HepG2 (cell line): ENCODE results near the gene MPST. TPM values are rescaled to one million over a fixed set of nuclear protein-coding genes. Genes with fewer than 3 reads are reported as not detected.
A peak's percentile ranks its signal among the peaks of the same experiment; 100 is the strongest.

ENCODE experiments used
- ARHGAP35 ChIP-seq: sonication (generic); formaldehyde crosslinking; IDR thresholded peaks from 2 replicates; pipeline ENCODE4 v1.9.0; 2022; ENCODE audit warnings: mild to moderate bottlenecking, inconsistent platforms, moderate library complexity, missing genetic modification reagents, borderline replicate concordance
- KLF13 ChIP-seq: sonication (generic); formaldehyde crosslinking; IDR thresholded peaks from 2 replicates; pipeline ENCODE4 v1.4.0; 2020; ENCODE audit warnings: mild to moderate bottlenecking, missing genetic modification reagents
- KLF16 ChIP-seq, 2 experiments: sonication (generic) in 1 of 2; formaldehyde crosslinking in 1 of 2; IDR thresholded peaks; 2 replicates each; pipeline versions ENCODE4 v1.6.1 to v1.8.0; 2016 to 2023; ENCODE audit warnings: missing genetic modification reagents in 2 of 2, missing compliant biosample characterization in 1 of 2
- PCBP1 ChIP-seq: fragments of 200-400 bp; formaldehyde crosslinking; IDR thresholded peaks from 2 replicates; pipeline ENCODE4 v1.6.1; 2017; ENCODE audit warnings: mild to moderate bottlenecking, low read depth, low read length, borderline replicate concordance
- ZNF292 ChIP-seq: sonication (generic); formaldehyde crosslinking; IDR thresholded peaks from 2 replicates; pipeline ENCODE4 v1.8.1; 2022; ENCODE audit warnings: mild to moderate bottlenecking, low read depth, missing genetic modification reagents, borderline replicate concordance
- ZNF484 ChIP-seq: sonication (generic); formaldehyde crosslinking; IDR thresholded peaks from 2 replicates; pipeline ENCODE4 v1.5.1; 2020; ENCODE audit warnings: mild to moderate bottlenecking, low read depth, missing genetic modification reagents, borderline replicate concordance
- ZNF547 ChIP-seq: sonication (generic); formaldehyde crosslinking; IDR thresholded peaks from 2 replicates; pipeline ENCODE4 v1.5.1; 2020; ENCODE audit warnings: mild to moderate bottlenecking, missing genetic modification reagents
- ZNF607 ChIP-seq: sonication (generic); formaldehyde crosslinking; IDR thresholded peaks from 2 replicates; pipeline ENCODE4 v1.5.1; 2020; ENCODE audit warnings: missing genetic modification reagents, mild to moderate bottlenecking, borderline replicate concordance
- ZNF670 ChIP-seq: sonication (generic); formaldehyde crosslinking; IDR thresholded peaks from 2 replicates; pipeline ENCODE4 v1.8.0; 2022; ENCODE audit warnings: mild to moderate bottlenecking, missing genetic modification reagents, borderline replicate concordance
- ZNF761 ChIP-seq: sonication (generic); formaldehyde crosslinking; conservative IDR thresholded peaks from 2 replicates; pipeline ENCODE4 v1.4.0; 2020; ENCODE audit warnings: mild to moderate bottlenecking, missing genetic modification reagents
- polyA plus RNA-seq, 8 experiments: library from polyadenylated mRNA; depleted of rRNA in 3 of 8; stranded (reverse) in 7 of 8; unstranded in 1 of 8; fragments of >200 nt; fragmentation: Illumina TruSeq in 4 of 8; extraction: Trizol in 4 of 8; gene quantifications; 2 replicates each; pipeline versions ENCODE4 v1.2.1 to v1.2.3, GENCODE V29; 2011 to 2016; ENCODE audit warnings: low read depth in 4 of 8, missing spikeins in 1 of 8, mixed read lengths in 1 of 8; ENCODE audit not compliant: insufficient read depth in 1 of 8
- total RNA-seq, 5 experiments: library from RNA; depleted of rRNA; stranded (reverse); fragments of >200 nt; fragmentation: Illumina TruSeq; extraction: Trizol; gene quantifications; 2 replicates each; pipeline ENCODE4 v1.2.3, GENCODE V29; 2016; ENCODE audit warnings: low read depth in 1 of 5
- TF ChIP-seq, protein P1 (sequence below): sonication (generic); formaldehyde crosslinking; IDR thresholded peaks from one replicate; pipeline ENCODE4 v1.5.1; 2020; ENCODE audit warnings: mild to moderate bottlenecking, missing genetic modification reagents; ENCODE audit errors: not compliant biosample characterization
- TF ChIP-seq, protein P2 (sequence below): sonication (generic); formaldehyde crosslinking; IDR thresholded peaks from 2 replicates; pipeline ENCODE4; 2020; ENCODE audit warnings: missing genetic modification reagents, mild to moderate bottlenecking, borderline replicate concordance
- TF ChIP-seq, protein P3 (sequence below): sonication (generic); formaldehyde crosslinking; IDR thresholded peaks from 2 replicates; pipeline ENCODE4 v1.8.0; 2022; ENCODE audit warnings: missing genetic modification reagents, mild to moderate bottlenecking, inconsistent platforms, borderline replicate concordance
- TF ChIP-seq, protein P4 (sequence below): sonication (generic); formaldehyde crosslinking; IDR thresholded peaks from 2 replicates; pipeline ENCODE4 v1.4.0; 2020; ENCODE audit warnings: mild to moderate bottlenecking, missing genetic modification reagents

MPST gene
- total and polyA plus RNA-seq, 2 of the 13 experiments (the other 11 are each of a cell fraction or from before 2014, with no cell fraction given): 133 to 141 TPM

DNA sequence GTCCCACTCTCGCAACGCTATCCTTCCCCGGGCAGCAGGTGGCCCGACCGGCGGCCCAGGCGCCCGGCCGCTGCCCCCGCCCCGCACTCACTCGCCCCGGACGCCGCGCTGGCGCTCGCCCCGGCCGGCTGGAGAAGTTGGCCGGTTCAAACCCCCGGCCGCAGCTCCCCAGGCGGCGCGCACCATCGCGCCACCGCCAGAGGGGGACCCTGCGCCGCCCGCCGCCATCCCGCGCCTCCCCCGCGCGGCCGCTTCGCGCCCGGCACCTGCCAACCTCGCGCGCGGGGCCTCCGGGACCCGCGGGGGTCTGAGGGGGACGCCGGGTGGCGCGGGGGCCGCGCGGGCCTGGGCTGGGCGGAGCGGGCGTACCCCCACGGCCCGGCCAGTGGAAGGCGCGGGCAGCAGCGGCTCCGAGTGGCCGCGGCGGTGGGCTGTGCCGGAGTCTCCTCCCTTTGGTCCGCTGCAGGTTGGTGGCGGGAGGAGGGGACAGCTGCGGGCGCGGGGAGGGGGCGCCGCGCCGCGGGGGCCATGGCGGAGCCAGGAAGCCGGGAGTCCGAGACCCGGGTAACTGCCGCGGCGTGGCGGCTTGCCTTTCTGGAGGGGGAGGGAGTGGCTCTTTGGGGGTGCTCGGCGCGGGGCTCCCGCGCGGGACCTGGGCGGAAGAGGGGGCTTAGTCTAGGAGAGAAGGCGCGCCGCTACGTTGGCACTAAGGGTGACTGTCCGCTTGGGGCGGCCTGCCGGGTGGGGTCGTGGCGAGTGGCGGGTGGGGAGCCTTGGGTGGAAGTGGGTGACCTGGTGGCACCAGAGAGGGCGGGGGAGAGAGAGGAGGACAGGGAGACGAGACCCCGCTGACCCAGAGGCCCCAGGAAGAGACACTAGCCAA is at the start of gene MPST, which contains the start of gene TST (continued):
- TF ChIP-seq, protein P1, sequence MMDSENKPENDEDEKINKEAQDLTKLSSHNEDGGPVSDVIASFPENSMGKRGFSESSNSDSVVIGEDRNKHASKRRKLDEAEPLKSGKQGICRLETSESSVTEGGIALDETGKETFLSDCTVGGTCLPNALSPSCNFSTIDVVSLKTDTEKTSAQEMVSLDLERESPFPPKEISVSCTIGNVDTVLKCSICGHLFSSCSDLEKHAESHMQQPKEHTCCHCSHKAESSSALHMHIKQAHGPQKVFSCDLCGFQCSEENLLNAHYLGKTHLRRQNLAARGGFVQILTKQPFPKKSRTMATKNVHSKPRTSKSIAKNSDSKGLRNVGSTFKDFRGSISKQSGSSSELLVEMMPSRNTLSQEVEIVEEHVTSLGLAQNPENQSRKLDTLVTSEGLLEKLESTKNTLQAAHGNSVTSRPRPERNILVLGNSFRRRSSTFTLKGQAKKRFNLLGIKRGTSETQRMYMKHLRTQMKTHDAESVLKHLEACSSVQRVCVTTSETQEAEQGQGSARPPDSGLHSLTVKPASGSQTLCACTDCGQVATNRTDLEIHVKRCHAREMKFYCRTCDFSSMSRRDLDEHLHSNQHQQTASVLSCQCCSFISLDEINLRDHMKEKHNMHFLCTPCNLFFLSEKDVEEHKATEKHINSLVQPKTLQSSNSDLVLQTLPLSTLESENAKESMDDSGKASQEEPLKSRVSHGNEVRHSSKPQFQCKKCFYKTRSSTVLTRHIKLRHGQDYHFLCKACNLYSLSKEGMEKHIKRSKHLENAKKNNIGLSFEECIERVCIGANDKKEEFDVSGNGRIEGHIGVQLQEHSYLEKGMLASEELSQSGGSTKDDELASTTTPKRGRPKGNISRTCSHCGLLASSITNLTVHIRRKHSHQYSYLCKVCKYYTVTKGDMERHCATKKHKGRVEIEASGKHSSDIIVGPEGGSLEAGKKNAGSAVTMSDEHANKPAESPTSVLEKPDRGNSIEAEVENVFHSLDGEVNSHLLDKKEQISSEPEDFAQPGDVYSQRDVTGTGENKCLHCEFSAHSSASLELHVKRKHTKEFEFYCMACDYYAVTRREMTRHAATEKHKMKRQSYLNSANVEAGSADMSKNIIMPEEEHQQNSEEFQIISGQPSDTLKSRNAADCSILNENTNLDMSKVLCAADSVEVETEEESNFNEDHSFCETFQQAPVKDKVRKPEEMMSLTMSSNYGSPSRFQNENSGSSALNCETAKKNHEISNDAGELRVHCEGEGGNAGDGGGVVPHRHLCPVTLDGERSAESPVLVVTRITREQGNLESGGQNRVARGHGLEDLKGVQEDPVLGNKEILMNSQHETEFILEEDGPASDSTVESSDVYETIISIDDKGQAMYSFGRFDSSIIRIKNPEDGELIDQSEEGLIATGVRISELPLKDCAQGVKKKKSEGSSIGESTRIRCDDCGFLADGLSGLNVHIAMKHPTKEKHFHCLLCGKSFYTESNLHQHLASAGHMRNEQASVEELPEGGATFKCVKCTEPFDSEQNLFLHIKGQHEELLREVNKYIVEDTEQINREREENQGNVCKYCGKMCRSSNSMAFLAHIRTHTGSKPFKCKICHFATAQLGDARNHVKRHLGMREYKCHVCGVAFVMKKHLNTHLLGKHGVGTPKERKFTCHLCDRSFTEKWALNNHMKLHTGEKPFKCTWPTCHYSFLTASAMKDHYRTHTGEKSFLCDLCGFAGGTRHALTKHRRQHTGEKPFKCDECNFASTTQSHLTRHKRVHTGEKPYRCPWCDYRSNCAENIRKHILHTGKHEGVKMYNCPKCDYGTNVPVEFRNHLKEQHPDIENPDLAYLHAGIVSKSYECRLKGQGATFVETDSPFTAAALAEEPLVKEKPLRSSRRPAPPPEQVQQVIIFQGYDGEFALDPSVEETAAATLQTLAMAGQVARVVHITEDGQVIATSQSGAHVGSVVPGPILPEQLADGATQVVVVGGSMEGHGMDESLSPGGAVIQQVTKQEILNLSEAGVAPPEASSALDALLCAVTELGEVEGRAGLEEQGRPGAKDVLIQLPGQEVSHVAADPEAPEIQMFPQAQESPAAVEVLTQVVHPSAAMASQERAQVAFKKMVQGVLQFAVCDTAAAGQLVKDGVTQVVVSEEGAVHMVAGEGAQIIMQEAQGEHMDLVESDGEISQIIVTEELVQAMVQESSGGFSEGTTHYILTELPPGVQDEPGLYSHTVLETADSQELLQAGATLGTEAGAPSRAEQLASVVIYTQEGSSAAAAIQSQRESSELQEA (CRISPR knock-in tag): no peak
- TF ChIP-seq ZNF761 (CRISPR knock-in tag): no peak; the same call in 1 of the 2 replicates
- TF ChIP-seq, protein P2, sequence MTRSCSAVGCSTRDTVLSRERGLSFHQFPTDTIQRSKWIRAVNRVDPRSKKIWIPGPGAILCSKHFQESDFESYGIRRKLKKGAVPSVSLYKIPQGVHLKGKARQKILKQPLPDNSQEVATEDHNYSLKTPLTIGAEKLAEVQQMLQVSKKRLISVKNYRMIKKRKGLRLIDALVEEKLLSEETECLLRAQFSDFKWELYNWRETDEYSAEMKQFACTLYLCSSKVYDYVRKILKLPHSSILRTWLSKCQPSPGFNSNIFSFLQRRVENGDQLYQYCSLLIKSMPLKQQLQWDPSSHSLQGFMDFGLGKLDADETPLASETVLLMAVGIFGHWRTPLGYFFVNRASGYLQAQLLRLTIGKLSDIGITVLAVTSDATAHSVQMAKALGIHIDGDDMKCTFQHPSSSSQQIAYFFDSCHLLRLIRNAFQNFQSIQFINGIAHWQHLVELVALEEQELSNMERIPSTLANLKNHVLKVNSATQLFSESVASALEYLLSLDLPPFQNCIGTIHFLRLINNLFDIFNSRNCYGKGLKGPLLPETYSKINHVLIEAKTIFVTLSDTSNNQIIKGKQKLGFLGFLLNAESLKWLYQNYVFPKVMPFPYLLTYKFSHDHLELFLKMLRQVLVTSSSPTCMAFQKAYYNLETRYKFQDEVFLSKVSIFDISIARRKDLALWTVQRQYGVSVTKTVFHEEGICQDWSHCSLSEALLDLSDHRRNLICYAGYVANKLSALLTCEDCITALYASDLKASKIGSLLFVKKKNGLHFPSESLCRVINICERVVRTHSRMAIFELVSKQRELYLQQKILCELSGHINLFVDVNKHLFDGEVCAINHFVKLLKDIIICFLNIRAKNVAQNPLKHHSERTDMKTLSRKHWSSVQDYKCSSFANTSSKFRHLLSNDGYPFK (CRISPR knock-in tag): no peak
- no peak for TF ChIP-seq KLF16 (CRISPR knock-in tag; IDR thresholded peaks at IDR 0.05)
- no peak for TF ChIP-seq ARHGAP35 (CRISPR knock-in tag)
- TF ChIP-seq ZNF547 (CRISPR knock-in tag): no peak
- peak; percentile 56; the same call in 1 of the 2 replicates for TF ChIP-seq PCBP1
- no peak for TF ChIP-seq ZNF292 (CRISPR knock-in tag)
- TF ChIP-seq, protein P3, sequence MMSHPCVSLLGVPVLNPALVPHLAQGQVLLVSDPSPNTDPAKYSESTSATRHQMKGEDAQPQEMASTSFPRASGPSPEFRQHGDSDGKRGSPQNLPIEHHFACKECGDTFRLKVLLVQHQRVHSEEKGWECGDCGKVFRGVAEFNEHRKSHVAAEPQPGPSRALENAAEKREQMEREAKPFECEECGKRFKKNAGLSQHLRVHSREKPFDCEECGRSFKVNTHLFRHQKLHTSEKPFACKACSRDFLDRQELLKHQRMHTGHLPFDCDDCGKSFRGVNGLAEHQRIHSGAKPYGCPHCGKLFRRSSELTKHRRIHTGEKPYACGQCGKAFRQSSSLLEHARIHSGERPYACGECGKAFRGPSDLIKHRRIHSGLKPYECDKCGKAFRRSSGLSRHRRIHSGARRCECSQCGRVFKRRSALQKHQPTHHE (CRISPR knock-in tag): 0 out of 2 replicates have a peak, but pooled peaks have one; percentile 25
- no peak for TF ChIP-seq ZNF670 (CRISPR knock-in tag)
- TF ChIP-seq, protein P4, sequence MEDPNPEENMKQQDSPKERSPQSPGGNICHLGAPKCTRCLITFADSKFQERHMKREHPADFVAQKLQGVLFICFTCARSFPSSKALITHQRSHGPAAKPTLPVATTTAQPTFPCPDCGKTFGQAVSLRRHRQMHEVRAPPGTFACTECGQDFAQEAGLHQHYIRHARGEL (CRISPR knock-in tag): no peak
- no peak for TF ChIP-seq KLF13 (CRISPR knock-in tag)
- no peak; the same call in 1 of the 2 replicates for TF ChIP-seq ZNF607 (CRISPR knock-in tag)
- no peak for TF ChIP-seq ZNF484
